Parathyroid adenoma (tissue), 2 donors: ENCODE results near the gene EPHB2.

Experiments
- H2AFZ ChIP-seq: fragments of 300-600 bp; sonication (generic); one replicate; pipeline ENCODE4 v1.7.0; 2017; ENCODE audit warnings: antibody characterized with exemption, mild to moderate bottlenecking
- H3K27ac ChIP-seq: fragments of 300-600 bp; sonication (generic); one replicate; pipeline ENCODE4 v1.7.0; 2017
- H3K27me3 ChIP-seq: fragments of 300-600 bp; sonication (generic); one replicate; pipeline ENCODE4 v1.7.0; 2017; ENCODE audit warnings: low read length; ENCODE audit not compliant: control insufficient read depth, insufficient read depth
- H3K36me3 ChIP-seq: fragments of 300-600 bp; sonication (generic); one replicate; pipeline ENCODE4 v1.7.0; 2017; ENCODE audit warnings: low read length; ENCODE audit not compliant: control insufficient read depth, insufficient read depth
- H3K4me1 ChIP-seq: fragments of 300-600 bp; sonication (generic); one replicate; pipeline ENCODE4 v1.7.0; 2017; ENCODE audit warnings: control low read depth
- H3K4me2 ChIP-seq: fragments of 300-600 bp; sonication (generic); one replicate; pipeline ENCODE4 v1.7.0; 2017; ENCODE audit warnings: low read length
- H3K4me3 ChIP-seq: fragments of 300-600 bp; sonication (generic); one replicate; pipeline ENCODE4 v1.7.0; 2017; ENCODE audit warnings: low read depth, low read length
- H3K79me2 ChIP-seq: fragments of 300-600 bp; sonication (generic); one replicate; pipeline ENCODE4 v1.7.0; 2017; ENCODE audit warnings: control low read depth
- H3K9ac ChIP-seq: fragments of 300-600 bp; sonication (generic); one replicate; pipeline ENCODE4 v1.7.0; 2017; ENCODE audit warnings: mild to moderate bottlenecking
- H3K9me3 ChIP-seq: fragments of 300-600 bp; sonication (generic); one replicate; pipeline ENCODE4 v1.7.0; 2017; ENCODE audit warnings: low read length; ENCODE audit not compliant: control insufficient read depth
- CTCF ChIP-seq: fragments of 300-600 bp; sonication (generic); IDR thresholded peaks from one replicate; pipeline ENCODE4 v1.7.0; 2017; ENCODE audit warnings: antibody characterized with exemption, mild to moderate bottlenecking
- donor health status: primary hyperparathyroidism.

The EPHB2 gene

DNA sequence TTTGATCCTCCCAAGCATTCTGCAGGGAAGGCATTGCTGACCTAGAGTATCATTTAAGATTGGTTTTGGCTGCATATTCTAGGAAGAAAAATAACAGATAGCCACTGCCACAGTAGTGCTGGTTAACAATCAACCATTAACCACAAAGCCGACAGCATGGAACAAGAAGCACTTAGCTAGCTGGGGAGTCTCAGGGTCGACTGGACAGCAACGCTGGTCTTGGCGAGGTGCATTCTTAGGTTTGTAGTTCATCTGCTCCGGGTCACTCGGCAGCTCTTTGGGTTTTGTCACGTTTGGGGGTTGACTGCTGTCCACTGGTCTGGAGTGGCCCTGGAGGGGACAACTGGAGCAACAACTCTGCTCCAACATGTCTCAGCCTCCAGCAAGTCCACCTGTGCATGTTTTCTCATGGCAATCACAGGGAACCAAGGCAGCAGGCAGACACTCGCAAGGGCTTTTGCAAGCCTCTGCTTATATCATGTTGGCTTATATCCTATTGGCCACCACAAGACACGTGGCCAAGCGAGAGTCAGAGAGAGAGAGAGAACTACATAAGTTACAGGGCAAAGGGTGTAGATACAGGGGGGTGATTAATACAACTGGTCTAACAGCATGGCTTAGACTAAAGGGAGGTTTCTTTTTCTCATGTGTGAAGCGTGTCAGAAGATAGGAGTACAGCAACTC lies 162.5 kb downstream of the EPHB2 start:
- TF ChIP-seq CTCF, result no peak
- H3K27ac ChIP-seq, result no peak overlapping the region

DNA sequence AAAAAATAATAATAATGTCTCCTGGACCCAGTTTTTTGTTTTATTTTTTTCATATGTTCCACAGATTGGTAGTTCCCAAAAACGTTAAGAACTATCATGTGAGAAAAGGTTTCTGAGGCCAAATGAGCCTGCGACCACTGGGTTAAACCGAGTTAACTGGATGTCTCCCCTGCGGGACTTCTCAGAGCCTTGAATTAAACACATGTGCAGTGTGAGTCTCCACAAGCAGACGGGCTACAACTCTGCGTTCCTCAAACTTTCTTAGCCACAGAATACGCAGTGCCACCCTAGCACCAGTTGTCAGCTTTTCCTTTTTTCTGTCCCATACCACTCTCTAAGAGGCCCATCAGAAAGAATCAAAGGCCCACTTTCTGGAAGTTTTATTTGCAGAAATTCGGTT lies 164.1 kb downstream of the EPHB2 start:
- TF ChIP-seq CTCF, result no peak
- Histone ChIP-seq H3K4me3 (no peak overlapping the region), H3K4me2 (no peak overlapping the region), H3K4me1 (peaks cover 5% of the 10 kb centered on the region), H3K9me3 (no peaks in the 10 kb centered on the region), H3K9ac (no peak overlapping the region), H3K27me3 (no peaks in the 10 kb centered on the region), H3K36me3 (no peaks in the 10 kb centered on the region), H3K27ac (no peak overlapping the region), H2AFZ (no peak overlapping the region), H3K79me2 (no peaks in the 10 kb centered on the region)

More for the DNA sequence above, 162.5 kb downstream of the EPHB2 start:
- Histone ChIP-seq H3K9ac (no peak overlapping the region), H3K4me3 (no peak overlapping the region), H3K4me2 (no peak overlapping the region), H3K79me2 (no peaks in the 10 kb centered on the region), H3K9me3 (no peaks in the 10 kb centered on the region), H2AFZ (no peak overlapping the region), H3K27me3 (no peaks in the 10 kb centered on the region), H3K4me1 (peaks cover 5% of the 10 kb centered on the region), H3K36me3 (no peaks in the 10 kb centered on the region)

DNA sequence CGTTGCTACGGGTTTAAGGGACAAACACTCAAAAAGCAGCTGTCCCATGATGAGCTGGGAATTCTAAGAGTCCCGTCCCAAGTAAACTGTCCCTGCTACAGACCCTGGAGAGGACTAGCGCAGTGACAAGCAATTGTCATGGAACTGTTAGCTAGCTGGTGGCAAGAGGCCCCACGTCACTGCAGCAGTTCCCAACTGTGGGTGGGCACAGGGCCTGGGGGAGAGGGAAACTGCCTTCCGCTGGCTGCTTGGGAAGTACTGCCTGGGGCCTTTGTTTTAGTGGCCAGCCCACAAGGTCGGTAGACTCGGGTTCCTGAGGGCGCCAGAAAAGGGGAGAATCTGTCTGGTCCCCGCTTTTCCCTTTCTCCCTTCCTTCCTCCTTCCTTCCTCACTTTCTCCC lies 164.6 kb downstream of the EPHB2 start:
- H3K79me2 ChIP-seq, result no peaks in the 10 kb centered on the region
- H2AFZ ChIP-seq, result no peak overlapping the region
- no peak overlapping the region for H3K4me3 ChIP-seq
- H3K9me3 ChIP-seq, result no peaks in the 10 kb centered on the region
- no peaks in the 10 kb centered on the region for H3K27me3 ChIP-seq
- no peak overlapping the region for H3K4me2 ChIP-seq
- no peaks in the 10 kb centered on the region for H3K36me3 ChIP-seq
- peaks cover 5% of the 10 kb centered on the region for H3K4me1 ChIP-seq
- no peak overlapping the region for H3K9ac ChIP-seq
- no peak overlapping the region for H3K27ac ChIP-seq
- TF ChIP-seq CTCF, result no peak

- Histone ChIP-seq H2AFZ (no peak overlapping the region), H3K36me3 (no peaks in the 10 kb centered on the region), H3K9ac (no peak overlapping the region), H3K27me3 (no peaks in the 10 kb centered on the region), H3K9me3 (no peaks in the 10 kb centered on the region), H3K4me3 (no peak overlapping the region), H3K4me1 (peaks cover 5% of the 10 kb centered on the region), H3K27ac (no peak overlapping the region), H3K4me2 (no peak overlapping the region), H3K79me2 (no peaks in the 10 kb centered on the region)
- no peak for TF ChIP-seq CTCF
These were observed 165.2 kb downstream of the EPHB2 start for GRCh38 chr1:22875841-22876240.
